LNCAP (cell line): ENCODE measurements around the gene ATXN7.

Source experiments
- CTCF ChIP-seq: fragments of 450-650 bp; IDR thresholded peaks from 2 replicates; pipeline ENCODE4 v1.5.1; 2017; ENCODE audit warnings: mild to moderate bottlenecking

The ATXN7 gene

GRCh38 chr3:63855333-63855940, 8.2 kb upstream of the ATXN7 start:
- no peak for TF ChIP-seq CTCF

- TF ChIP-seq CTCF: no peak
Measured at GRCh38 chr3:63857311-63857710, 6.4 kb upstream of the ATXN7 start.

GRCh38 chr3:63860776-63861175, 2.9 kb upstream of the ATXN7 start:
- TF ChIP-seq CTCF: no peak

- TF ChIP-seq CTCF: no peak
Measured at GRCh38 chr3:63861306-63861705, 2.4 kb upstream of the ATXN7 start.

- TF ChIP-seq CTCF: no peak
Measured at GRCh38 chr3:63862804-63863149, 890 bp upstream of the ATXN7 start.

GRCh38 chr3:63864008-63864964, 619 bp downstream of the ATXN7 start:
- no peak for TF ChIP-seq CTCF

- TF ChIP-seq CTCF: no peak
Measured at GRCh38 chr3:63864965-63865327, 1.3 kb downstream of the ATXN7 start.
